SU-DHL-6 (cell line): ENCODE results near the gene C15orf40.
A peak's percentile ranks its signal among the peaks of the same experiment; 100 is the strongest.

Experiments used
- H2AFZ ChIP-seq: fragments of 200-600 bp; sonication (generic); 2 replicates; pipeline ENCODE4 v1.6.1; 2014; ENCODE audit warnings: low read depth, mild to moderate bottlenecking, moderate library complexity, mixed read lengths, antibody characterized with exemption, low read length; ENCODE audit not compliant: severe bottlenecking
- H3F3A ChIP-seq: fragments of 200-600 bp; shearing (Covaris generic); 2 replicates; pipeline ENCODE4 v1.6.0; 2016; ENCODE audit warnings: antibody characterized with exemption, mild to moderate bottlenecking; ENCODE audit not compliant: insufficient read depth
- H3K27ac ChIP-seq: fragments of 200-600 bp; sonication (generic); 2 replicates; pipeline ENCODE4 v1.5.1; 2016; ENCODE audit warnings: low read depth, mild to moderate bottlenecking, low read length, moderate library complexity, mixed read lengths
- H3K27me3 ChIP-seq: fragments of 200-600 bp; sonication (generic), shearing (Covaris generic); 2 replicates; pipeline ENCODE4 v1.6.0; 2014; ENCODE audit warnings: mild to moderate bottlenecking, low read length
- H3K36me3 ChIP-seq: fragments of 200-600 bp; sonication (generic); 2 replicates; pipeline ENCODE4 v1.6.1; 2014; ENCODE audit warnings: mild to moderate bottlenecking, low read length, mixed read lengths
- H3K4me2 ChIP-seq: fragments of 300-600, 200-600 bp; shearing (Covaris generic), sonication (generic); 2 replicates; pipeline ENCODE4 v1.6.0; 2014; ENCODE audit warnings: low read length, low read depth, mild to moderate bottlenecking; ENCODE audit not compliant: poor library complexity, severe bottlenecking
- H3K4me3 ChIP-seq: fragments of 200-600 bp; sonication (generic); 2 replicates; pipeline ENCODE4 v1.5.1; 2014; ENCODE audit warnings: antibody characterized with exemption, low read length, mild to moderate bottlenecking, mixed read lengths; ENCODE audit not compliant: insufficient read depth, poor library complexity, severe bottlenecking
- H3K79me2 ChIP-seq: fragments of 200-600 bp; sonication (generic); 2 replicates; pipeline ENCODE4 v1.6.1; 2014; ENCODE audit warnings: mild to moderate bottlenecking, low read length, moderate library complexity; ENCODE audit not compliant: insufficient read depth
- H3K9ac ChIP-seq: fragments of 200-600 bp; sonication (generic); 2 replicates; pipeline ENCODE4 v1.7.0; 2014; ENCODE audit warnings: mild to moderate bottlenecking, low read length
- H3K9me2 ChIP-seq: fragments of 200-600 bp; sonication (generic); replicated peaks from 2 replicates; pipeline ENCODE4 v1.6.1; 2014; ENCODE audit warnings: low read length; ENCODE audit not compliant: insufficient read depth
- H3K9me3 ChIP-seq: fragments of 200-600 bp; sonication (generic); 2 replicates; pipeline ENCODE4 v1.6.1; 2014; ENCODE audit warnings: low read length, mixed read lengths; ENCODE audit not compliant: insufficient read depth
- H4K20me1 ChIP-seq: fragments of 200-600 bp; sonication (generic); 2 replicates; pipeline ENCODE4 v1.6.1; 2014; ENCODE audit warnings: low read depth, mild to moderate bottlenecking, antibody characterized with exemption, low read length, moderate library complexity, mixed read lengths
- EZH2phosphoT487 ChIP-seq: fragments of 200-600 bp; sonication (generic), shearing (Covaris generic); conservative IDR thresholded peaks from 2 replicates; pipeline ENCODE4 v1.6.1; 2018; ENCODE audit warnings: mild to moderate bottlenecking, antibody characterized with exemption, low read length, moderate library complexity, mixed read lengths
- TF ChIP-seq, protein P1 (sequence below): fragments of 200-600 bp; sonication (generic); IDR thresholded peaks from one replicate; pipeline ENCODE4 v1.5.1; 2017; ENCODE audit warnings: antibody characterized with exemption, mild to moderate bottlenecking, low read length, moderate library complexity; ENCODE audit not compliant: insufficient read depth, poor library complexity, severe bottlenecking

Gene C15orf40

DNA sequence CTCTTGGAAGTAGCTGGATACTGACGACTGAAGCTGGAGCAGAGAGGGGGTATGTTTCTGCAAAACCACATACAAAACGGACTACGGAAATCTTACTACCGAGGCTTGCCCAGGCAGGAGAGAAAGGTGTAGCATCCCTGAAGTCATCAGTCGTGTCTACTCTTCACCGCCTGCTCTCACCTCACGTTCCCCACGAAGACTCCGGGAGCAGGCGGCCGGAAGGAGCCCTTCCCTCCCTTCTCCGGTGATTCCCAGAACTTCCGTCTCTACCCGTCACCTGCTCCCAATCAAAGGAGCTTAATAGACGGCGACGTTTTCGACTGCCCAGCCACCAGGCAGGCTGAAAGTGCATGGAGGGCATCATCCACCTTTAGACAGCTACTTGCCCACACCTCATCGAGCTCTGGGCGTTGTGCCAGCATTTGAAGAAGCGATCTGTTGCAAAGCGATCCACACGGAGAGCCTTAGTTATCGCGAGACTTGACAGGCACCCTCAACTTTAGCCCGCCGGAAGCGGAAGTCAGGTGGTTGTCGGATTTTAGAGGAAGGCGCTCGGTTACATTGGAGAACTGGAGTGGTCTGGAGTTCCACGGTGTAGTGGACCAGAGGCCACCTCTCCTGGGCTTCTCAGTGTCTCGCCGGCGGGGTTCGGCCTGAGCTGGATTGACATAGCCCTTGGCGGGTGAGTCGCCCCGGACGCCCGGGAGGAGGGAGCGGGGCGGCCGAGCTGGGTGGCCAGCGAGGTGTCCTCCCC lies 25.6 kb downstream of the C15orf40 start, which contains the start of gene RAMAC:
Gene RAMAC (plus strand): TSS at position 523 of the 754 bp plus-strand sequence. CDS start 2,809 bp downstream, outside the sequence.
- Histone ChIP-seq H3K27ac (peak within 1 kb of the TSS; percentile 49), H3K4me3 (peak within 1 kb of the TSS; percentile 77), H2AFZ (peak within 1 kb of the TSS; percentile 75), H3K36me3 (peaks cover 11% of the 10 kb centered on the region), H3K9me3 (no peaks in the 10 kb centered on the region), H3F3A (no peaks in the 10 kb centered on the region), H3K9ac (peak within 1 kb of the TSS; percentile 75), H3K27me3 (no peaks in the 10 kb centered on the region), H3K4me2 (peak within 1 kb of the TSS; percentile 95), H3K9me2 (no peaks in the 10 kb centered on the region), H4K20me1 (no peaks in the 10 kb centered on the region), H3K79me2 (peaks cover 27% of the 10 kb centered on the region)
- TF ChIP-seq EZH2phosphoT487, result no peak
- TF ChIP-seq, protein P1, sequence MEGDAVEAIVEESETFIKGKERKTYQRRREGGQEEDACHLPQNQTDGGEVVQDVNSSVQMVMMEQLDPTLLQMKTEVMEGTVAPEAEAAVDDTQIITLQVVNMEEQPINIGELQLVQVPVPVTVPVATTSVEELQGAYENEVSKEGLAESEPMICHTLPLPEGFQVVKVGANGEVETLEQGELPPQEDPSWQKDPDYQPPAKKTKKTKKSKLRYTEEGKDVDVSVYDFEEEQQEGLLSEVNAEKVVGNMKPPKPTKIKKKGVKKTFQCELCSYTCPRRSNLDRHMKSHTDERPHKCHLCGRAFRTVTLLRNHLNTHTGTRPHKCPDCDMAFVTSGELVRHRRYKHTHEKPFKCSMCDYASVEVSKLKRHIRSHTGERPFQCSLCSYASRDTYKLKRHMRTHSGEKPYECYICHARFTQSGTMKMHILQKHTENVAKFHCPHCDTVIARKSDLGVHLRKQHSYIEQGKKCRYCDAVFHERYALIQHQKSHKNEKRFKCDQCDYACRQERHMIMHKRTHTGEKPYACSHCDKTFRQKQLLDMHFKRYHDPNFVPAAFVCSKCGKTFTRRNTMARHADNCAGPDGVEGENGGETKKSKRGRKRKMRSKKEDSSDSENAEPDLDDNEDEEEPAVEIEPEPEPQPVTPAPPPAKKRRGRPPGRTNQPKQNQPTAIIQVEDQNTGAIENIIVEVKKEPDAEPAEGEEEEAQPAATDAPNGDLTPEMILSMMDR, result no peak

GRCh38 chr15:82980981-82981380 lies 30.5 kb downstream of the C15orf40 start:
- TF ChIP-seq, protein P1, result no peak
- TF ChIP-seq EZH2phosphoT487, result no peak
- H3K27ac ChIP-seq, result no peak overlapping the region
- H3K27me3 ChIP-seq, result no peaks in the 10 kb centered on the region
- H3K4me2 ChIP-seq, result no peak overlapping the region
- H3K36me3 ChIP-seq, result no peaks in the 10 kb centered on the region
- no peak overlapping the region for H2AFZ ChIP-seq
- H3K9me3 ChIP-seq, result no peaks in the 10 kb centered on the region
- H3K9me2 ChIP-seq, result no peaks in the 10 kb centered on the region
- no peak overlapping the region for H3K9ac ChIP-seq
- no peak overlapping the region for H3K4me3 ChIP-seq
- H3K79me2 ChIP-seq, result peaks cover 7% of the 10 kb centered on the region; the same call in 1 of the 2 replicates
- H3F3A ChIP-seq, result no peaks in the 10 kb centered on the region
- no peaks in the 10 kb centered on the region for H4K20me1 ChIP-seq

GRCh38 chr15:82979726-82980125 lies 31.7 kb downstream of the C15orf40 start:
- no peak overlapping the region for H2AFZ ChIP-seq
- no peak overlapping the region for H3K4me3 ChIP-seq
- H3K27me3 ChIP-seq, result no peaks in the 10 kb centered on the region
- no peaks in the 10 kb centered on the region for H3K36me3 ChIP-seq
- H3K4me2 ChIP-seq, result no peak overlapping the region
- H3K9me2 ChIP-seq, result no peaks in the 10 kb centered on the region
- no peaks in the 10 kb centered on the region for H4K20me1 ChIP-seq
- H3K27ac ChIP-seq, result no peak overlapping the region
- TF ChIP-seq, protein P1, result no peak
- TF ChIP-seq EZH2phosphoT487, result no peak
- no peak overlapping the region for H3K9ac ChIP-seq
- H3F3A ChIP-seq, result no peaks in the 10 kb centered on the region
- H3K9me3 ChIP-seq, result no peaks in the 10 kb centered on the region
- H3K79me2 ChIP-seq, result no peaks in the 10 kb centered on the region
